Ascending aorta (tissue), 2 donors: Measurements from ENCODE around the gene LMCD1. TPM values are rescaled to one million over a fixed set of nuclear protein-coding genes. Genes with fewer than 3 reads are reported as not detected.
A peak's percentile ranks its signal among the peaks of the same experiment; 100 is the strongest.

Experiments used
- DNase-seq, 2 donors: peaks; one replicate each; pipeline ENCODE4 v3.0.0-alpha.2; 2019; ENCODE audit warnings: low spot score in 2 of 2
- H3K27ac ChIP-seq, 2 donors: fragments of 200-600 bp; sonication (generic); one replicate each; pipeline ENCODE4 v1.5.1; 2016 to 2017; ENCODE audit warnings: mild to moderate bottlenecking in 1 of 2
- H3K27me3 ChIP-seq: fragments of 200-600 bp; sonication (generic); one replicate; pipeline ENCODE4 v1.5.1; 2017
- H3K36me3 ChIP-seq, 2 donors: fragments of 200-600 bp; sonication (generic); one replicate each; pipeline ENCODE4 v1.5.1; 2016
- H3K4me1 ChIP-seq, 2 donors: fragments of 200-600 bp; sonication (generic); one replicate each; pipeline ENCODE4 v1.5.1; 2016 to 2017; ENCODE audit warnings: mild to moderate bottlenecking in 1 of 2
- H3K4me3 ChIP-seq, 2 donors: fragments of 200-600 bp; sonication (generic); one replicate each; pipeline ENCODE4 v1.5.1; 2016 to 2017; ENCODE audit warnings: mild to moderate bottlenecking in 1 of 2
- H3K9me3 ChIP-seq, 2 donors: fragments of 200-600 bp; sonication (generic); one replicate each; pipeline ENCODE4 v1.5.1; 2016
- intact Hi-C: fragments of 100-400 bp; cut with DNase I; formaldehyde crosslinking; loops from one replicate; pipeline ENCODE4 v1.15.1; 2023
- total RNA-seq: library from RNA; depleted of rRNA; stranded (reverse); fragments of >200 nt; gene quantifications from one replicate; pipeline ENCODE4 v1.1.0, GENCODE V29; 2016
- TF ChIP-seq, protein P1 (sequence below), 3 experiments: fragments of 200-600 bp in 2 of 3; fragments of 450-650 bp in 1 of 3; sonication (generic) in 2 of 3; IDR thresholded peaks; one replicate each; pipeline ENCODE4 v1.5.1; 2016 to 2019; ENCODE audit warnings: antibody characterized with exemption in 3 of 3, mild to moderate bottlenecking in 1 of 3, moderate library complexity in 1 of 3

The LMCD1 gene
- total RNA-seq, 1 donor from 2014 or later: 634 TPM

DNA sequence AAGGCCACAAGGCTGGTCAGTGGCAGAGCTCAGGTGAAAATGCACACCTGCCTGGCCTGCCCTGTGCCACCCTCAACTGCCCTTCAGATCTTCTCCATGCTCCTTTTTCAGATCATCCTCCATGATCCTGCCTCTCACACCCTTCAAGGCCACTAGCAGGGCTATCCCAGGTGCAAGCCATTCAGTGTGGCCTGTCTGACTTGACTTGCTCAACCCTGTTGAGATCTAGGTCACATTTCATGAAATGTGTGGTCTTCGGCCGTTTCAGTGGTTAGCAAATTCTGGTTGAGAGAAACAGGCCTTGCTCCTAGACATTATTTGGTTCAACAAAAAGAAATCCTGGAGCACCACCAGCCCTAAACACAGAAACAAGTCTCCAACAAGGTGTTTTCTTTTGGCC is 26.6 kb upstream of the LMCD1 start:
- H3K4me1 ChIP-seq: peaks cover 0 to 8% of the 10 kb centered on the region in 2 donors
- H3K27ac ChIP-seq: no peak overlapping the region
- intact Hi-C loops: no loop called here
- no peaks in the 10 kb centered on the region for H3K27me3 ChIP-seq
- H3K4me3 ChIP-seq: no peak overlapping the region
- no peak for DNase-seq
- TF ChIP-seq, protein P1, sequence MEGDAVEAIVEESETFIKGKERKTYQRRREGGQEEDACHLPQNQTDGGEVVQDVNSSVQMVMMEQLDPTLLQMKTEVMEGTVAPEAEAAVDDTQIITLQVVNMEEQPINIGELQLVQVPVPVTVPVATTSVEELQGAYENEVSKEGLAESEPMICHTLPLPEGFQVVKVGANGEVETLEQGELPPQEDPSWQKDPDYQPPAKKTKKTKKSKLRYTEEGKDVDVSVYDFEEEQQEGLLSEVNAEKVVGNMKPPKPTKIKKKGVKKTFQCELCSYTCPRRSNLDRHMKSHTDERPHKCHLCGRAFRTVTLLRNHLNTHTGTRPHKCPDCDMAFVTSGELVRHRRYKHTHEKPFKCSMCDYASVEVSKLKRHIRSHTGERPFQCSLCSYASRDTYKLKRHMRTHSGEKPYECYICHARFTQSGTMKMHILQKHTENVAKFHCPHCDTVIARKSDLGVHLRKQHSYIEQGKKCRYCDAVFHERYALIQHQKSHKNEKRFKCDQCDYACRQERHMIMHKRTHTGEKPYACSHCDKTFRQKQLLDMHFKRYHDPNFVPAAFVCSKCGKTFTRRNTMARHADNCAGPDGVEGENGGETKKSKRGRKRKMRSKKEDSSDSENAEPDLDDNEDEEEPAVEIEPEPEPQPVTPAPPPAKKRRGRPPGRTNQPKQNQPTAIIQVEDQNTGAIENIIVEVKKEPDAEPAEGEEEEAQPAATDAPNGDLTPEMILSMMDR (IDR thresholded peaks at IDR 0.05): no peak
- H3K9me3 ChIP-seq: no peaks in the 10 kb centered on the region
- H3K36me3 ChIP-seq: no peaks in the 10 kb centered on the region

DNA sequence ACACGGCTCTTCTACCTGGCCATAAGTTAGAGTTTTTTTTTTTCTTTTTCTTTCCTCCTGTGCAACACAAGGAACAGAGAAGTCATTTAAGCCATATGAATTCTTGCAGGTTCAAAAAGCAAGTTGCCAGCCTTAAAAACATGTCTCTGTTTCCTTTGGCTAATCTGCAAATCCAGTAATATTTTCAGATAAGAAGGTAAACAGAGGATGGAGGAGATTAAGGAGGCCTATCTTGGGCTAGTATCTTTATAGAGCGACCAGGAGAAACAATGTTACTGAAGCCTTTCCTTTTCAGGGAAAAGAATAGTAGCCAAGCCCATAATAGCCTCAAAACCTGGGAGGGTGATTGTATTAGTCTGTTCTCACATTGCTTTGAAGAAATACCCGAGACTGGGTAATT is 20.9 kb upstream of the LMCD1 start:
- no peaks in the 10 kb centered on the region for H3K9me3 ChIP-seq
- peaks cover 11 to 46% of the 10 kb centered on the region in 2 donors for H3K4me1 ChIP-seq
- H3K4me3 ChIP-seq: no peak overlapping the region
- TF ChIP-seq, protein P1 (IDR thresholded peaks at IDR 0.05): no peak
- no peaks in the 10 kb centered on the region for H3K27me3 ChIP-seq
- peak overlapping the region; percentile 86 to 94 for H3K27ac ChIP-seq
- H3K36me3 ChIP-seq: no peaks in the 10 kb centered on the region
- intact Hi-C loops: loop anchor here (2.0 kb wide), 1 partner anchor 14 kb away; no protein-coding TSS in a partner anchor
- no peak for DNase-seq

DNA sequence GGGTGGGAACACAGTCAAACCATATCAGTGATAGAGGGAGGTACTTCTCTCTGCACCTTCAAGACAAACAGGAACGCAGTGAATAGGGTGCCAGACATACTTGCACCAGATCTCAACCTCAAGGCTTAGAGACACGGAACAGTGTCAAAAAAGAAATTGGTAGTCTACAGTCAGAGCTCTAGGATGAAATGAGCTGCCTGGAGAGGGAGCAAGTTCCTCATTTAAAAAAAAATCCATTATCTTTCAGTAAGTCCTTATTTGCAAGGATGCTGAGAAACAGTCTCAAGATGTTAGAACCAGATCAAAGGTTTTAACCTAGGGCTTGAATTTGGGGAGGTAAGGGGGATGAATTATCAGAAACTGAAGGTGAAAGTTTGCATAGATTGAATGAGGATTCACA is 20.2 kb upstream of the LMCD1 start:
- TF ChIP-seq, protein P1 (IDR thresholded peaks at IDR 0.05): peak in 1 of 3 experiments; percentile 15
- intact Hi-C loops: loop anchor here (2.0 kb wide), 1 partner anchor 15 kb away; no protein-coding TSS in a partner anchor
- no peak for DNase-seq
- peak overlapping the region; percentile 86 to 94 for H3K27ac ChIP-seq
- H3K4me3 ChIP-seq: no peak overlapping the region
- no peaks in the 10 kb centered on the region for H3K9me3 ChIP-seq
- H3K36me3 ChIP-seq: no peaks in the 10 kb centered on the region
- no peaks in the 10 kb centered on the region for H3K27me3 ChIP-seq
- H3K4me1 ChIP-seq: peaks cover 11 to 53% of the 10 kb centered on the region in 2 donors

DNA sequence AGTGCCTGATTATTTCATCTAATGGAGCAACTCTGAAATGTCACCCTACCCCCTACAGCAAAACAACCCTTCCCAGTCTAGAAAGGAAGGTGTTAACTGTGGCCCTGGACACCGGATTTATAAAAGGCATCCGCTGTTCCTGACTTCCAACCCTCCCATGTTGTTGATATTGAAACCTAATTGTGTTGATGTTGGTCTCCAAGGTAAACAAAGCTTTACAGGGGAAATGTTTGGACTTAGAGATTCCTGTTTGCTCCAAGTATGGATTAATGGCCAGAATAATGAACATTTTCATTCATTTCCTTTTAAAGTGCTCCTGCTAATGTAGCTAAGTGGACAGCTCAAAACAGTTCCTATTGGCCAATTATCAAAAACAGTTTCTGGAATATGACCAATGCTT is 19.4 kb upstream of the LMCD1 start:
- no peak for DNase-seq
- intact Hi-C loops: loop anchor here (2.0 kb wide), 1 partner anchor 19 kb away; the partner anchor contains the start of gene LMCD1
- H3K9me3 ChIP-seq: no peaks in the 10 kb centered on the region
- no peaks in the 10 kb centered on the region for H3K36me3 ChIP-seq
- H3K27me3 ChIP-seq: no peaks in the 10 kb centered on the region
- peak overlapping the region; percentile 86 to 94 for H3K27ac ChIP-seq
- TF ChIP-seq, protein P1 (IDR thresholded peaks at IDR 0.05): no peak
- no peak overlapping the region for H3K4me3 ChIP-seq
- H3K4me1 ChIP-seq: peaks cover 11 to 60% of the 10 kb centered on the region in 2 donors

DNA sequence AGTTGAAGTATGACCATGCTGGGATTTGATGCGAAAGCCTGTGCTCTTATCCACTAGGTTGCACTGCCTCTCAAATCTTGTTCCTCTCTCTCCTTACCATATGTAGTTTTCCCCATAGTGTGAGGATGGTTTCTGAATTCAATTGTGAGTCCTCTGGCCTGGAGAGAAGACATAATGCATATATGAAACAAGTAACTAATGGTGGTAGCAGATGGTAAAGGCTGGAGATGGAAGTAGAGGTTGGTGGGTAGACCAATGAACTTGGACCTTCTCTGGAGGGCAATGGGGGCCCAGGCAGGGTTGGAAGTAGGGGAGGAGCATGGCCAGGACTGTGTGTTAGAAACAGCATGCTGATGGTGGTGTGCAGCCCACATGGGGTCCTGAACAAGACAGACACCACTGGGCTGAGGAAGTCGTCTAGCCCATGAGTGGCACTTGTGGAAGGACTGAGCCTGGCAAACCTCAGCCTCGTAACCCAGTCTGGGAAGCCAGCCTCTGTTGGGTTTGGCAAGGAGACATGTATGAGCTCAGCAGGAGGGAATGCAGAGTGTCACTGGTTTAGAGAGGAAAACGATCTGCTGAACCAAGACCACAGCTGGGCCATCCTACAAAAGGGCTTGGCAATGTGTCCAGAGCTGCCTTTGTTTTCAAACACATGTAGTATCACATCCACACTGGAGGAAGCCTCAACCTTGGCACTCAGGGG is 18.5 kb upstream of the LMCD1 start:
- Histone ChIP-seq H3K36me3 (no peaks in the 10 kb centered on the region), H3K9me3 (no peaks in the 10 kb centered on the region), H3K4me1 (peaks cover 11 to 63% of the 10 kb centered on the region in 2 donors), H3K4me3 (no peak overlapping the region), H3K27ac (peak overlapping the region; percentile 86 to 94), H3K27me3 (no peaks in the 10 kb centered on the region)
- TF ChIP-seq, protein P1 (IDR thresholded peaks at IDR 0.05): no peak
- DNase-seq: peak; percentile 54 to 95
- intact Hi-C loops: loop anchor here (1.0 to 2.0 kb wide), 2 partner anchors 18 to 22 kb away; partner anchors contain the start of gene LMCD1
